GM06990 (cell line): ENCODE results near the gene RNFT2.

ENCODE experiments used
- DNase-seq: peaks from one replicate; pipeline ENCODE4 v3.0.0-alpha.2; 2011; ENCODE audit not compliant: insufficient read length; ENCODE audit errors: extremely low read depth
- H3K27me3 ChIP-seq: replicated peaks from 2 replicates; pipeline ENCODE4 v1.6.0; 2011; ENCODE audit warnings: low read length; ENCODE audit not compliant: control insufficient read depth, insufficient read depth
- H3K36me3 ChIP-seq: 2 replicates; pipeline ENCODE4 v1.5.1; 2011; ENCODE audit warnings: low read length; ENCODE audit not compliant: control insufficient read depth, insufficient read depth
- H3K4me3 ChIP-seq: replicated peaks from 2 replicates; pipeline ENCODE4 v1.5.1; 2011; ENCODE audit warnings: low read depth, mild to moderate bottlenecking, control low read depth, low read length
- CTCF ChIP-seq: IDR thresholded peaks from 2 replicates; pipeline ENCODE4 v1.5.1; 2011; ENCODE audit warnings: low read length, control low read depth, mild to moderate bottlenecking, inconsistent platforms; ENCODE audit not compliant: insufficient read depth, poor library complexity, severe bottlenecking

RNFT2 gene

GRCh38 chr12:116794725-116795124, 56.6 kb downstream of the RNFT2 start:
- Histone ChIP-seq H3K36me3 (peaks cover 1% of the 10 kb centered on the region), H3K27me3 (no peaks in the 10 kb centered on the region), H3K4me3 (no peak overlapping the region)
- no peak for DNase-seq
- TF ChIP-seq CTCF = no peak

GRCh38 chr12:116797885-116798284, 59.8 kb downstream of the RNFT2 start:
- DNase-seq = no peak
- H3K4me3 ChIP-seq = no peak overlapping the region
- no peaks in the 10 kb centered on the region; the same call in 1 of the 2 replicates for H3K36me3 ChIP-seq
- no peaks in the 10 kb centered on the region for H3K27me3 ChIP-seq
- no peak for TF ChIP-seq CTCF

GRCh38 chr12:116798719-116799118, 60.6 kb downstream of the RNFT2 start:
- H3K36me3 ChIP-seq = no peaks in the 10 kb centered on the region; the same call in 1 of the 2 replicates
- no peak for TF ChIP-seq CTCF
- no peaks in the 10 kb centered on the region for H3K27me3 ChIP-seq
- no peak for DNase-seq
- no peak overlapping the region for H3K4me3 ChIP-seq

- Histone ChIP-seq H3K27me3 (no peaks in the 10 kb centered on the region), H3K4me3 (no peak overlapping the region), H3K36me3 (no peaks in the 10 kb centered on the region; the same call in 1 of the 2 replicates)
- no peak for TF ChIP-seq CTCF
- DNase-seq = no peak
These were observed 61.8 kb downstream of the RNFT2 start for GRCh38 chr12:116799955-116800354.

- no peaks in the 10 kb centered on the region; the same call in 1 of the 2 replicates for H3K36me3 ChIP-seq
- DNase-seq = no peak
- no peak overlapping the region for H3K4me3 ChIP-seq
- no peak for TF ChIP-seq CTCF
- H3K27me3 ChIP-seq = no peaks in the 10 kb centered on the region
These were observed 62.8 kb downstream of the RNFT2 start for GRCh38 chr12:116800918-116801317.

GRCh38 chr12:116802018-116802417, 63.9 kb downstream of the RNFT2 start:
- Histone ChIP-seq H3K36me3 (no peaks in the 10 kb centered on the region; the same call in 1 of the 2 replicates), H3K4me3 (no peak overlapping the region), H3K27me3 (no peaks in the 10 kb centered on the region)
- no peak for TF ChIP-seq CTCF
- DNase-seq = no peak
